Stimulated activated CD4-positive, alpha-beta T cell treated with anti-CD3 and anti-CD28 coated beads, Interleukin-4, amount 100 ng/mL, for 24 hours (primary cell): ENCODE data around the gene BARHL2.

ENCODE experiments used
- DNase-seq: peaks from one replicate; pipeline ENCODE4 v3.0.0-alpha.2; 2020

BARHL2 gene

DNA sequence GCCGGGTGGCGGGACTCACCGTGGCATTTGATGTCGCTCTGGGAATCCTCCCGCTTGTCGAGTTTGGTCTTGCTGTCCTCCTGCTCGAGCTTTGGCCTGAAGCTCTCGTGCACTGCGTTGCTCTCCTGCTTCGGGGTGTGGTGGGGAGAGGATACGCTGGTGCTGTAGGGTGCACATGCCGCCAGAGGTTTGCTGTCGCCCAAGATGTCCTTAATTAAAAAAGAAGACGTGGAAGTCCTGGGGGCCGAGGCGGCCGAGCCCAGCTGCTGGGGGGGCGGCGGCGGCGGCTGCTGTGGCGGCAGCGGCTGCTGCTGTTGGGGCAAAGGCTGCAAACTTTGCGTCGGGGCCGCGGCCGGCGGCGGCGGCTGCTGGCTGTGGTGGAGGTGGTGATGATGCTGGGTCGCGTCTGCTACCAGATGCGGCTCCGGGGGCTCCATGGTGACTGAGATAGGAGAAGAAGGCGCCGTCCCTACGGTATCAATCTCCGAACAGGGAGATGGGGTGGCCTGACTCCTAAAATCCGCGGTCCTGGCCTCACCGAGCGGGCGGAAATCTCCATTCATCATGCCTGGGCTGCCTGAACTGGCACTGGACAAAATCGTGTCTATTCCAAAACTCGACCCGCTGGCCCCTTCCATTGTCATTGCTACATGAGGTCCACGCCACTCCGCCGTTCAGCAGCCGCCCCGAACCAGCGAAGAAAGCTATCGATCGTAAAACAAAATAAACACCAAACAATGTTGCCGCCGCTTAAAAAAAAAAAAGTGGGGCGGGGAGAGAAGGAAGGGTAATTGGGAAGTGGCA lies at the start of gene BARHL2:
TSS of gene BARHL2 (minus strand) at position 751 of the 804 bp plus-strand sequence. CDS start at position 644, 107 bp downstream.
- DNase-seq = no peak

DNA sequence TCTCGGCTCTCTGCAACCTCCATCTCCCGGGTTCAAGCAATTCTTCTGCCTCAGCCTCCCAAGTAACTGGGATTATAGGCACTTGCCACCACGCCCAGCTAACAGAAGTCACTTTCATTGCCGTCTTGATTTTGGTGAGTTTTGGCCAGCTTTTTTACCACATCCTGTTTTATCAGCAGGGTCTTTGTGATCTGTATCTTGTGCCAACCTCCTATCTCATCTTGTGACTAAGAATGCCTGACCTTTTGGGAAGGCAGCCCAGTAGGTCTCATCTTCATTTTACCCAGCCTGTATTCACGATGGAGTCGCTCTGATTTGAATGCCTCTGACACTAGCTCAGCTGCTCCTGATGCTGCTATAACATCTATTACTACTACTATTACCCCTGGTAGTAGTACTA lies 46.8 kb upstream of the BARHL2 start:
- DNase-seq = no peak

DNA sequence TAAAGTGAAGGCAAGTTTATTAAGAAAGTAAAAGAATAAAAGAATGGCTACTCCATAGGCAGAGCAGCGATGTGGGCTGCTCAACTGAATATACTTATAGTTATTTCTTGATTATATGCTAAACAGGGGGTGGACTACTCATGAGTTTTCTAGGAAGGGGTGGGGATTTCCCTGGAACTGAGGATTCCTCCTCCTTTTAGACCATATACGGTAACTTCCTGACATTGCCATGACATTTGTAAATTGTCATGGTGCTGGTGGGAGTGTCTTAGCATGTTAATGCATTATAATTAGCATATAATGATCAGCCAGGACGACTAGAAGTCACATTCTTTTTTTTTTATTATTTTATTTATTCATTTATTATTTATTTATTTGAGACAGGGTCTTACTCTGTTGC lies 46.4 kb upstream of the BARHL2 start:
- no peak for DNase-seq

DNA sequence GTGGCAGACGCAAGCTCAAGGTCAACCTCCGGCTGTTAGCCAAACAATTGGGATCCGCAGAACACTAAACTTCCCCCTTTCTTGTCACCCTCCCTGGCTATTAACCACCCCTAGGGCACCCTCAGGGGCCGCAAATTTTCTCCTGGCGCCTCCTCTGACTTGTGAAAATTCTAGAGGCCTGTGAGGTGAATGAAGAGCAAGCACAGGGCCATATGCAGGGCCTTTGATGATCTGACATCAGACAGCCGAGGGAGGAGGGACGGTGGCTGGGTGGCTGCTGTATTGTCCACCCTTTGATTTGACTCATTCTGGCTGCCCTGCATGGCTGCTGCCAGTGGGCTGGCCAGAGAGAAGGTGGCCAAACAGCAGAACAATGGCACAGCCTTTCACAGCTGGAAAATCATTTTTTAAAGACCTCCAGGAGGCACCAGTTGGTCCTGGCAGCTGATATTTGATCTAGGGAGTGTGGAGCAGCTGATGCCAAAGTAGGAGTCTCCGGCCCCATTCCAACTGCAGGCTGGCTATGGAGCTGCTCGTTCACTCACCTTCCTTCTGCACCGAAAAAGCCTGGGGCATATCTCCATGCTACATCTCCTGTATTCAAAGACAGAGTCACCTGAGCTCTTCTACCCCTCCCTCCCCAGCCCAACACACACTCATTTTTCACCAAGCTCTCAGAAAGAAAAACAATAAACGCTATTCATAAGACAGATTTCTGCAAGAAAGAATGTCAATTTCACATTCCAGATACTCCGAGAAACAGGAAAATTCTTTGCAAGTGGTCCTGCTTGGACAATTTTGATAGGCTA lies 44.9 kb upstream of the BARHL2 start:
- DNase-seq = no peak

DNA sequence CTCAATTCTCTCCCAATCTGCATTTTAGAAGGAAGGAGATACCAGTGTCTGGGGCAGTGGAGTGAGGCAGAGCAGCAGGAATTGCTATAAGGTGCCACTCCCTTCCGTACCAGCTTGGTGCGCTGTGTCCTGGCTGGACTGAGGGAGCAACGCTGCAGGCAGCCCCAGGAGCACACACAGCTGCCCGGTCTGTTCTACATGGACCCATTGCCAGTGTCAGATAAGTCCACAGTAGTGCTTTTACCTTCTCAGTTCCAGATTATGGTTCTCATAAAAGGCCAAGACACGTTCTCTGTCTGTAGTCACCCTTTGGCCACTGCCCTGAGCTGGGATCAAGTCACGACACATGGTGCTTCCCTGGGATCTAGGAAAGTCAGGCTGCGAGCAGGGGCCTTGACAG lies 44.1 kb upstream of the BARHL2 start:
- DNase-seq = no peak

DNA sequence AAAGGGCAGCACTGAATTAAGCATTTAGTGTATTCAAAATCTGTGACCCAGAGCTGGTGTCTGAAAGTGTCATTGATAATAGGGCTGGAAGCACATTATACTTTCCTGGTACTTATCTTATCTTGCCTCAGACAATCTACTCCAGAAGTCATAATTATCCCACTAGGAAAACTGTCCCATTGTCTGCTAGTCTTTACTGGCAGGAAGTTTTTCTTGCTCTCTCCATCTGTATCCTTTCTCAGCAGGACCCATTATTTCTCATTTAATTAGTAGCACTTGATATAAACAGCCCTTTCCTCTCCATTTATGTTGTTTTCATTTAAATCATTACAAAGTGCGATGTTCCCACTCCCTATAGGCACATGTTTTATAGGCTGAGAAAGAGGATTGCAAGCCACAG lies 36.5 kb upstream of the BARHL2 start:
- no peak for DNase-seq

DNA sequence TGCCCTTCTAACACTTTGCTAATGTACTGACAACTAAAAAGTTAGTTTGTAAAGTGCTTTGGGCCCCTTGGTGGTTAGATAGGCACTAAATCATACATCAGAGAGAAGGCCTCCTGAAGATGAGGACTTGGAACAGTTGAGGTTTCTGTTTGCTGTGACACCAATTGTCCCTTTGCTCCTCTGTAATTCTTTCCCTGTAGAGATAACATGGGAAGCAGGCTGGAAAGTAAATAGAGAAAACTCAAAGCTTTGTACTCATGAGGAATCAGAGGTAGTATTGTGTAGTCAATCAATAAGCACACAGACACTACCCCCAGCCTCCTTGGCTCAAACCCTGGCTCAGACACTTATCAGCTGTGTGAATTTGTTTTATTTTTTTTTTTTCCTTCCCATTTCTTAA lies 31.6 kb upstream of the BARHL2 start:
- DNase-seq = no peak

DNA sequence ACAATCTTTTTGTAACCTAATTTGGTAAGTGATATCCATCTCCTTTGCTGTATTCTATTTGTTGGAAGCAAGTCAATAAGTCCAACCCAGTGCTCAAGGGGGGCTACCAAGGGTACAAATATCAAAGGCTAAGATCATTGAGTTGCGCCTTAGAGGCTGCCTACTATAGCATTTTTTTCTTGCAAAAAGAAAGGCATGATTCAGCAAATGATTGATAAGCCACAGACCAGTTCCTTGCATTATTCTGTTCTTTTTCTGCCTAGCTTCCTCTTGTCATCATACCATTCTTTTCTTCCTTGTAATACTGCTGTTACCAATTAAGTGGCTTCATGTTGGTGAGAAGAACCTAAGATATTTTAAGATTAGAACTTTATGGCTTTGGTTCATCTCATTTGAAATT lies 29.8 kb upstream of the BARHL2 start:
- DNase-seq = no peak

DNA sequence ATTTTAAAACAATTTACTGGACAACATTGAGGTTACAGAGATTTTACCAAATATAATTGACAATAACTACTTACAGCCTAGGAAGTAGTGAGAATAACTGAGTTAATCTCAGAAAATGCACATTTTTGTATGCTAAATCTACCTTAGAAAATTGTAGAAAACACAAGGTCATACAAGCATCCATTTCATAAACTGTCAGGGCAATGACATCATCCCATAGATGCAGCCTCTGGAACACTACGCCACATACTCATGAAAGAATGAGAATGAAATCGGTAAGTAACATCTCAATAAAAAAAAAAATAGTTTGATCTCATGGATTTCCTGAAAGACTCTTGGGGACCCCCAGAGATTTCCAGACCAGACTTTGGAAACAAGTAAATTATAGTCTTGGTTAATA lies 28.9 kb upstream of the BARHL2 start:
- no peak for DNase-seq

DNA sequence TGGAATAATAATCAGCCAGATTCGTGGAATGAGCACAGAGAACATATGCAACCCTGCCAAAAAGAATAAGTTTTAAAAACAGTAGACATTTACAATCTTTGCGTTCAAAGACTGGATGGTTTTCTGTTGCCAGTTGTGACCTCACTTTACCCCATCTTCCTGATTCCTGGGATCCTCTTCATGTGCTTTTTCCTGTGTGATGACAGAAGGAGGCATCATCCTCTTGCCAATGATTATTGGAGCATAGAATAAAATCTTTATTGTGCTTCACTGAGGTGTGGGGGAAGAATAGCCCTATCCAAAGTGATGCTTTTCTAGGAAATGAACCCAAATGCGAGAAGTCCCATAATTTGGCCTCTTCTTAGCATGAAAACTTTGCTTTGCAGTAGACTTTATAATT lies 15.0 kb upstream of the BARHL2 start:
- no peak for DNase-seq

DNA sequence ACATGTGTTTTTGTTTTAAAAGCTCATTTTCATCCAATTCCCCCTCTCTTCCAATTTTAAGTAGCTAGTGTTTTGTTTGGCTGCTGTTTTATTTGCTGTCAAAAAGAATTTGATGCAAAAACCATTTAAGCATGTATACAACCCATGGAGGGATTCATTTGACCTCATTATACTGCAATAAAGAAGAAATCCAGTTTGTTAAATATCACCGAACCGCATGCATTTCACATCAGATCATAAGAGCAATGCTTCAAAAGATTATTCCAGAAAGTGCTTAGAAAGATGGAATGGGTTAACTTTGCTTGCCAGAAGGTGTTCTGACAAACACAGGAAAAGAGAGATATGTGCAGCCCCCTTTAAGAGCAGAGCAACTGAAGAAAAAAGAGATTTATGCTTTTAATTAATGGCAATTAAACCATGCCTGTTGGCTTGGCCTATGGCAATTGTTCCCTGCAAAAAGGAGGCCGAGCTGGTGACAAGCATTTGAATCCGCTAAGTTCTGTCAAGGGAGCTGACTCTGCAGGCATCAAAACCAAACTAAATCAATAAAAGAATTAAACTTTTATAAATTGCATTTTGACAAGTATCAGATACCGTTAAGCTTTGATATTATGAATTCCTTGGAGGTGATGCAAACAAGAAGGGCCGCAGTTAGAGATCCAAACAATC lies 14.4 kb upstream of the BARHL2 start:
- DNase-seq = no peak

DNA sequence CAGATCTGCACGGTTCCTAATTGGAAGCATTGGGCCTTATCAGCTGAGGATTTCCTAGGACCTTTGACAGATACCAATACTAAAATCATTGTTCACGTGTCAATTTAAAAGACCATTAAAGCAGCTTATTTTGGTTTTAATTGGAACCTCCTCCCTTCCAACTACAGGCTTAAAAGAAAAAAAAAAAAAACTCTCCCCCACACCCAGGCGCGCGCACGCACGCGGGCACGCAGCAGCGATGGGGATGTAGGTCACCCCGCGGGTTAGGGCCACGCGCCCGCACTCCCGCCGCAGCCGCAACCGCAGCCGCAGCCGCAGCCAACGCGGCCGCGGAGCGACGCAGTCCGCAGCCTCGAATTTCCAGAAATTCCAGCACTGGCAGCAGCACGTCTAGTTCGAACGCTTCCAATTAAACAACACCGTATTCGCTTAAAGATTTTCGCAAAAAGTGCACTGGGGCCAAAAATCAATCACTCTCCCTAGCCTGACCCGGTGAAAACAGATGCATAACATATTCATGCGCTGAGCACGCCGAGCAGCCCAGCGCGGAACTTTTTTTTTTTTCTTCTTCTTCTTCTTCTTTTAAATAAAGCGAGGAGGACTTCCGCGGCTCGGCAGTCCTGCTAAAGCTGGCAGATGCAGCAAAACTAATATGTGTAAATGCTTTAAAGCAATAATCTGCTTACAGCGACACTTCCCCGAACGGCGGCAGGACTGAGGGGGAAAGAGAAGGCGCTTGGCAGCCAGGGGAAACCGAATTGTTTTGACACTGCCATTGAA lies 13.3 kb upstream of the BARHL2 start:
- DNase-seq = no peak

DNA sequence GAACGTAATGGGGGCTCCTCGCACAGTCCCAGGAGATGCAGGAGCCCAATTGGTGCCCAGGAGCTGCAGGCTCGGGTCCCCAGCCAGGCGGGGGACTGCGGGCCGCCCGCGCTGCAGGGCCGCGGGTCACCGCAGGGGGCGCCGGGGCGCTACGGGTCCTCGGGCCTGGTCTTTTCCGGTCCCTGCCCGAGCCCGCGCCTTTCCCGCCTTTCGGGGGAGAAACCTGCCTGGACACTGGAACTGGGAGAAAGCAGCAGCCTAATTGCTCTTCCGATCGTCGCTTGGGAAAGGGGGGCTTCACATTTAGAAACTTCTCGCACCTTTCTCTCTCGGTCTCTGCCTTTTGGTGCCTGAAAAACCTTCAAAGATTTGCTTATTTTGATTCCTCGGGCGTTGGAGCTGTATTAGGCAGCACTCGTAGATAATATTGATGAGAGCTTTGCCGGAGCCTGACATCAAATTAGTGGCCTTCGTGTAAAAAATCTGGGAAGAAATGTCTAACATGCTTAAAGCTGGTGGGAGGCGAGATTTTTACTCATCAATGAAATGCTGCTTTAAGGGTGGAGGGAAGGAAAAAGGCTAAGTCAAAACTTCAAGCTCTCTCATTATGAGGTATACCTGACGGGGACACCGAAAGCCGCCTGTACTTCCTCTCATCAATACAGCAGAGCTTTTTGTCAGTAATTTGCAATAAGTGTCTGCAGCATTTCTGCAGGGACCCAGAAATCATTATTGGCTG lies 12.6 kb upstream of the BARHL2 start:
- DNase-seq = no peak

DNA sequence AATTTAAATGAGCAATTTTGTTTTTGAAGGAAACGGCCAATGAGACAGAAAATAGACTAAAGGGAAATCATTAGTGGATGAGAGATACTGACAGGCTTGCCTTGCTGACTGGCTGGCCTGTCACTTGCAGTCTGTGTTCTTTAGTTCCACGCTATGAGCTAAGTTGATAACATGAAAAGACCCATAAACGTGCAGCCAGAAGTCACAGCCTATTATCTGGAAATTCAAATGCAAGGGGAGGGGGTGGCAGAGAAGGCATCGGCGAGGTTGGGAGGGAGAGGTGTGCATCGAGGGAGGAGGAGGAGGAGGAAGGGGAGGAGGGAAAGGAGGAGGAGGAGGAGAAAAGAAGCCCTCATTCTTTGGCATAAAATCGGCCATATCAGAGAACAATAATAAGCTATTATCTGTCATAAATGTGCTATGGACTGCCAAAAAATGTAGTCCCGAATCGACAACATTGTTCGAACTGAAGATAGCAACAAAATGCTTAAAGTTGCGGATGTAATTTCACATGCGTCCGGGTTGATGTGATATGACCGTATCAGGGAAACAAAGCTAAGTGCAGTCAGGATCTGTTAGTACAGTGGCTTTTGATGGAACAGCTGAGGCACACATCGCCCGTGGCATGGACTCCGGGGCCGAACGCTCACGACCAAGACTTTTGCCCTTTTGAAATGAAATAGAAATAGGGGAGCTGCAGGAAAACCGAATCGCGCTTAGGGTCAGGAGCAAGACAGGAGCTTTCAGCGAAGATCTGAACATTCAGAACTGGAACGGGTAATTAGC lies 11.6 kb upstream of the BARHL2 start:
- no peak for DNase-seq

DNA sequence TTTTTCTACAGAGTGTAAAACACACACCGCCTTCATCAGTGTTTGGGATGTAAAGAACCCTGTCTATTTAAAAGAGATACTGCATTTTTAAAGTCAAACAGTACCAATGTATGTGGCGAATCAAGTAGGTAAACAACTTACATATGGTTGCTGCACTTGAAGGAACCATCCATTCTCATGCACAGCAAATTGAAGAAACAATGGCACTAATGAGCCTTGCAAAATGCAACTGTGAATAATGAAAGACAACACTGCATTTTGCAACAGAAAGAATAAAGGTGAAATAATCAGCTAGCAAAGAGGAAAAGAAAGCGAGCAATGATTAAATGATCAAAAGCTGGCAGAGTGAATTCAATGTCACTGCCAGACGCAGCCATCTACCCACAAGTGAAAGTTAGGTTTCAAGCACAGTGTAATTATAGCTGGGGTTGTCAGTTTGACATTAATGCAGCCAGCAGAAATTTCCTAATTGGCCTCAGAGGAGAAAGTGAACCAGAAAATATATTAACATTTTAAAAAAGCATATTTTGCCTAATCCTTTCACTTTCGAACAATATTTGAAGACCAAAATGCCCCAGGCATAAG lies 10.9 kb upstream of the BARHL2 start:
- DNase-seq = no peak

DNA sequence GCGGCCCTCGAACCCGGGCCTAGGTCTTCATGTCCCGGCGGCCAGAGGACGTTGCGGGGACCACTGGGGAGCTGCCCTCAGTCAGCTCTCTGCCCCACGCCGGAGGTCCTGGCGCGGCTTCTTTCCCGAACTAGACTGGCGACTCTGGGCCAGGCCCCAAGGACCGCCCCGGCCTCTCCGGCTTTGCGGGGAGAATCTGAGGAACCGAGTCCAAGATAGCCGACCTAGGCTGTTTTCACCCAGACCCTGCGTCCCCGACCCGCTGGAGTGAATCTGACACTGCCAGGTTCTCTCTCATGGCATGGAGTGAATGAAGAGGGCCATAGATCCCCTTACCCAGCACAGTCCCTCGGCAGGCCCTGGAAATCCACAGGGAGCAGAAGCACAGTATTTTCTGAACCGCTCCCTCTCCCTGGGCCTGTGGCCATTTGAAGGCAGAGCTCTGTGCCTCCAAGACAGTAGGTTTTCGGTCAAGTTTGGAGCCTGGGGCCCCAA lies 9.9 kb upstream of the BARHL2 start:
- no peak for DNase-seq

DNA sequence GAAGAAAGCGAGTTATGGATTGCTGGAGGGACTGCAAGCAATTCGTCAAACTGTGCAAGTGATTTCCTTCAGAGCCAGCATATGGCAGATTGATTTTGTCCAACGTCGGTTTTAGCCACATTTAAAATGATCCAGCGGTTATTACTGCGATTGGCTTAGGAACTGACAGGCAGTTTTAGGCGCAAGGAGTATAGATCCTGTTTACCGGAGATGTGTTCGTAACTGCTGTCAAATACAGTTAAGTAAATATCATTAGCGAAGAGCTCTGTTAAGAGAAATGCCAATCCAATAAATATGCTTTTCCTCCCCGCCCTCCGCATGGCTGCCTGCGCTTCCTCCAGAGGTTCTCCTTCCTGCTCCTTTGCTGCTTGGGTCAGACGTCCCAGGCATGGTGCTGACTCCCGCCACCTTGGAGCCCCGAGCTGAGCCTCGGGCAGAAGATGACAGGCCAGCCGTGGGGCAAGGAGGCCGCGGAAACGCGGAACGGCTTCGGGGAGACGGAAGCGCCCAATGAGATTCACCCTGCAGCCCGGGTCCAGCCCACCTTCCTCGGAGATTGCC lies 9.4 kb upstream of the BARHL2 start:
- DNase-seq = no peak

DNA sequence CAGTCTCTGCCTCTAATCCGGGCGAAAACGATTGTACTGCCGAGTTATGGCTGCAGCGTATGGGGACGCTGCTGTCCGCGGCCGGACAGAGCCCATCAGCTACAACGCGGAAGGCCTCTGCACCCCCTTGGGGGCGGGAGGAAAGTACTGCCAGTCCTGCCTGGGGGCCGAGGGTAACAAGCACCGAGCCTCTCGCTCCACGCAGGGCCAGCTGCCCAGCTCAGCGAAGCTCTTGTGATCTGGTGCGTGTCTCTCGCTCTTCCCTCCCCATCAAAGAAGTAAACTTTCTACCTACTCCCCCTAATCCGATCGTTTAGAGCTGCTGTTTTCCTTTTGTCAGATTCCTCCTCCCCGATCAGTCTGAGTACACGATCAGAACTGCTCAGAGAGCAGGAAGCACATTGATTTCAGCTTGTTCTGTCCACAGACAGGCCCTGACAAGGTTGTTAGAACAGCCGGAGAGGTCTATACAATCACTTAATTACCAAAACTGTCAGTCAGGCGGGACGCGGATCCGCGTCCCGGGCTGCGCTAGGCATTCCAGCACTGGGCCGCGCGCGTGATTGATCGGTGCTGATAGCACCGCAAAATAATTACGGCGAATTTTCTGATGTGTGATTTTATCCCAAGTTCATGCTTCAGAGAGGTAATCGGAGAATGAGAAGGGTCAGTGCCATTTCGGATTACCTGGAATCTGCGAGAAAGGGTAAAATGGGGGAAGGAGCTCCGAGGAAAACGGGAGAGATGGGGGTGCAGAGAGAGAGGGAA lies 8.7 kb upstream of the BARHL2 start:
- DNase-seq = no peak

DNA sequence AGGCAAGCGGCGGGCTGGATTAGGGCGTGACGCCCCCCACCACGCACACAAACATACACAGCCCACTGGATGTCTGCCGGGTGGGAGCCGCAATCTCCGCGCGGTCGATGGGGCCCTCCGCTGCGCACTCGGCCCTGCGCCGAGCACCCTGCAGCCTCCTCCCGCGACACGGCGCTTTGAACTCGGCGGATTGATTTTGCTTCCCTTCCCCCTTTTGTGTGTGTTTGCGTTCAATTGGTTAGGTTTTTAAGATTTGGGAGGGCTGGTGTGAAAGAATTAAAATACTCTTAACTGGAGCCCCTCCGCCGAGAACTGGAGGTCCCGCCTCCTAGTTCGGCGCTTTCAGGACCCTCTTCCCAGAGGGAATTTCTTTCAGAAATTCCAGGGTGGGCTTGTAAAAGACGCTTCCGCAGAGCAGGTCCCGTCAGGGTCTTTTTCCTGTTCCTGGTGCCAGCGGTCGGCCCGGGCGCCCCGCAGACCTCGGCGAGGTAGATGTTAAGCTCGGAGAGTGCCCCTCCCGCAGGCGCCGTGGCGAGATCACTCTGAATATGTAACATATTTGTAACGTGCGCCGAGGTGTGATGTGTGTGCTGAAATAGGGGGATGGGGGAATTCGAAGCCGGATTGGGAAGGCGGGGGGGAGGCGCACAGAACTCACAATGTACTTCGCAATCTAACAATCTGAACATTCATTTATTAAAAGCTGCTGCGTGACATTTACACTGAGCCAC lies 8.0 kb upstream of the BARHL2 start:
- DNase-seq = no peak
